SK-N-SH (cell line): ENCODE results near the gene PHACTR4.
"Not testable (repeated sequence)": the region's sequence is repeated elsewhere in the genome, so short reads cannot be mapped to it uniquely, and the experiment has no call there.

Source experiments
- EZH2phosphoT487 ChIP-seq: fragments of 200-600 bp; sonication (generic); IDR thresholded peaks from 2 replicates; pipeline ENCODE4 v1.6.1; 2017; ENCODE audit warnings: low read depth, mixed run types, mild to moderate bottlenecking, antibody characterized with exemption, moderate library complexity, borderline replicate concordance
- MEF2A ChIP-seq: IDR thresholded peaks from 2 replicates; pipeline ENCODE4 v1.4.0; 2012; ENCODE audit warnings: low read depth, borderline replicate concordance
- POLR2AphosphoS5 ChIP-seq: IDR thresholded peaks from 2 replicates; pipeline ENCODE4 v1.6.1; 2012; ENCODE audit warnings: low read depth, low read length
- RAD21 ChIP-seq: IDR thresholded peaks from 2 replicates; pipeline ENCODE4 v1.6.1; 2012; ENCODE audit warnings: mild to moderate bottlenecking, low read length
- SIN3A ChIP-seq: IDR thresholded peaks from 2 replicates; pipeline ENCODE4 v1.6.1; 2012; ENCODE audit warnings: low read depth, mild to moderate bottlenecking, low read length, moderate library complexity, borderline replicate concordance
- SMC3 ChIP-seq: IDR thresholded peaks from 2 replicates; pipeline ENCODE4 v1.6.1; 2012; ENCODE audit warnings: low read depth, low read length, improper control_type of control experiment
- TF ChIP-seq, protein P1 (sequence below): fragments of 200-600 bp; sonication (generic); IDR thresholded peaks from 2 replicates; pipeline ENCODE4 v1.6.1; 2017; ENCODE audit warnings: antibody characterized with exemption, mild to moderate bottlenecking, moderate library complexity
- TF ChIP-seq, protein P2 (sequence below): IDR thresholded peaks from 2 replicates; pipeline ENCODE4 v1.6.1; 2012; ENCODE audit warnings: mild to moderate bottlenecking, low read depth, low read length, moderate library complexity

DNA sequence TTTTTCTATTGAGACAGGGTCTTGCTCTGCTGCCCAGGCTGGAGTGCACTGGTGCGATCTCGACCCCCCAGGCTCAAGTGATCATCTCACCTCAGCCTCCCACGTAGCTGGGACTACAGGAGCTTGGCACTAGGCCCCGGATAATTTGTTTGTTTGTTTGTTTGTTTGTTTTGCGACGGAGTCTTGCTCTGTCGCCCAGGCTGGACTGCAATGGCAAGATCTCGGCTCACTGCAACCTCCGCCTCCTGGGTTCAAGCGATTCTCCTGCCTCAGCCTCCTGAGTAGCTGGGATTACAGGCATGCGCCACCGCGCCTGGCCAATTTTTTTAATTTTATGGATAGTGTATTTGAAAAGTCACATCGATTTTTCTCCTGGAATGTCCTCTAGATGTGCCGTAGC is 932 bp upstream of the PHACTR4 start:
- TF ChIP-seq, protein P1, sequence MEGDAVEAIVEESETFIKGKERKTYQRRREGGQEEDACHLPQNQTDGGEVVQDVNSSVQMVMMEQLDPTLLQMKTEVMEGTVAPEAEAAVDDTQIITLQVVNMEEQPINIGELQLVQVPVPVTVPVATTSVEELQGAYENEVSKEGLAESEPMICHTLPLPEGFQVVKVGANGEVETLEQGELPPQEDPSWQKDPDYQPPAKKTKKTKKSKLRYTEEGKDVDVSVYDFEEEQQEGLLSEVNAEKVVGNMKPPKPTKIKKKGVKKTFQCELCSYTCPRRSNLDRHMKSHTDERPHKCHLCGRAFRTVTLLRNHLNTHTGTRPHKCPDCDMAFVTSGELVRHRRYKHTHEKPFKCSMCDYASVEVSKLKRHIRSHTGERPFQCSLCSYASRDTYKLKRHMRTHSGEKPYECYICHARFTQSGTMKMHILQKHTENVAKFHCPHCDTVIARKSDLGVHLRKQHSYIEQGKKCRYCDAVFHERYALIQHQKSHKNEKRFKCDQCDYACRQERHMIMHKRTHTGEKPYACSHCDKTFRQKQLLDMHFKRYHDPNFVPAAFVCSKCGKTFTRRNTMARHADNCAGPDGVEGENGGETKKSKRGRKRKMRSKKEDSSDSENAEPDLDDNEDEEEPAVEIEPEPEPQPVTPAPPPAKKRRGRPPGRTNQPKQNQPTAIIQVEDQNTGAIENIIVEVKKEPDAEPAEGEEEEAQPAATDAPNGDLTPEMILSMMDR = not testable (repeated sequence)
- TF ChIP-seq SIN3A, EZH2phosphoT487, SMC3, POLR2AphosphoS5, RAD21, MEF2A: not testable (repeated sequence)
- TF ChIP-seq, protein P2, sequence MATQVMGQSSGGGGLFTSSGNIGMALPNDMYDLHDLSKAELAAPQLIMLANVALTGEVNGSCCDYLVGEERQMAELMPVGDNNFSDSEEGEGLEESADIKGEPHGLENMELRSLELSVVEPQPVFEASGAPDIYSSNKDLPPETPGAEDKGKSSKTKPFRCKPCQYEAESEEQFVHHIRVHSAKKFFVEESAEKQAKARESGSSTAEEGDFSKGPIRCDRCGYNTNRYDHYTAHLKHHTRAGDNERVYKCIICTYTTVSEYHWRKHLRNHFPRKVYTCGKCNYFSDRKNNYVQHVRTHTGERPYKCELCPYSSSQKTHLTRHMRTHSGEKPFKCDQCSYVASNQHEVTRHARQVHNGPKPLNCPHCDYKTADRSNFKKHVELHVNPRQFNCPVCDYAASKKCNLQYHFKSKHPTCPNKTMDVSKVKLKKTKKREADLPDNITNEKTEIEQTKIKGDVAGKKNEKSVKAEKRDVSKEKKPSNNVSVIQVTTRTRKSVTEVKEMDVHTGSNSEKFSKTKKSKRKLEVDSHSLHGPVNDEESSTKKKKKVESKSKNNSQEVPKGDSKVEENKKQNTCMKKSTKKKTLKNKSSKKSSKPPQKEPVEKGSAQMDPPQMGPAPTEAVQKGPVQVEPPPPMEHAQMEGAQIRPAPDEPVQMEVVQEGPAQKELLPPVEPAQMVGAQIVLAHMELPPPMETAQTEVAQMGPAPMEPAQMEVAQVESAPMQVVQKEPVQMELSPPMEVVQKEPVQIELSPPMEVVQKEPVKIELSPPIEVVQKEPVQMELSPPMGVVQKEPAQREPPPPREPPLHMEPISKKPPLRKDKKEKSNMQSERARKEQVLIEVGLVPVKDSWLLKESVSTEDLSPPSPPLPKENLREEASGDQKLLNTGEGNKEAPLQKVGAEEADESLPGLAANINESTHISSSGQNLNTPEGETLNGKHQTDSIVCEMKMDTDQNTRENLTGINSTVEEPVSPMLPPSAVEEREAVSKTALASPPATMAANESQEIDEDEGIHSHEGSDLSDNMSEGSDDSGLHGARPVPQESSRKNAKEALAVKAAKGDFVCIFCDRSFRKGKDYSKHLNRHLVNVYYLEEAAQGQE = not testable (repeated sequence)
